IMR-90 (cell line): ENCODE data around the gene PARD3. TPM values are rescaled to one million over a fixed set of nuclear protein-coding genes. Genes with fewer than 3 reads are reported as not detected.
A peak's percentile ranks its signal among the peaks of the same experiment; 100 is the strongest.

Experiments
- ATAC-seq: fragments of 200-7000 bp; cut with Tn5 transposase; 2 replicates; pipeline ENCODE4 v1.9.1; 2020; ENCODE audit warnings: low read depth, mild to moderate bottlenecking, moderate library complexity
- BruUV-seq: library from RNA; stranded (reverse); fragments of 400-500 nt; replicated peaks from 2 replicates; lab custom pipeline; 2021; lab: Mats Ljungman, UMichigan
- CTCF ChIA-PET: fragments of 300-600 bp; formaldehyde crosslinking; extraction: SDS; loops from one replicate; lab custom pipeline; 2021; ENCODE audit warnings: antibody characterized with exemption; lab: Yijun Ruan, JAX
- POLR2A ChIA-PET: fragments of 300-600 bp; sonication (Branson Sonifier 250); formaldehyde crosslinking; loops from one replicate; lab custom pipeline; 2022; ENCODE audit warnings: antibody characterized with exemption; ENCODE audit not compliant: unreplicated experiment; lab: Charles Lee
- DNase-seq: peaks from one replicate; pipeline ENCODE4 v3.0.0; 2013
- H2AFZ ChIP-seq: replicated peaks from 2 replicates; pipeline ENCODE3; 2013; ENCODE audit warnings: low read length, mild to moderate bottlenecking; ENCODE audit not compliant: poor library complexity
- H2AK5ac ChIP-seq: 2 replicates; pipeline ENCODE4 v1.6.1; 2013; ENCODE audit warnings: low read depth, low read length, inconsistent platforms
- H2AK9ac ChIP-seq: replicated peaks from 2 replicates; pipeline ENCODE3; 2013; ENCODE audit warnings: mild to moderate bottlenecking, low read depth, low read length, moderate library complexity; ENCODE audit not compliant: poor library complexity
- H2BK120ac ChIP-seq: 2 replicates; pipeline ENCODE4 v1.6.1; 2013; ENCODE audit warnings: low read depth, low read length, inconsistent platforms
- H2BK15ac ChIP-seq: 3 replicates; pipeline ENCODE4 v1.6.1; 2013; ENCODE audit warnings: low read depth, low read length, inconsistent platforms
- H2BK20ac ChIP-seq: 2 replicates; pipeline ENCODE4 v1.6.1; 2013; ENCODE audit warnings: low read depth, mild to moderate bottlenecking, inconsistent platforms, low read length, moderate library complexity
- H2BK5ac ChIP-seq: 2 replicates; pipeline ENCODE4 v1.6.1; 2013; ENCODE audit warnings: mild to moderate bottlenecking, low read depth, low read length, inconsistent platforms; ENCODE audit not compliant: poor library complexity, severe bottlenecking
- H3K14ac ChIP-seq: replicated peaks from 2 replicates; pipeline ENCODE4 v1.6.1; 2013; ENCODE audit warnings: low read depth, low read length, inconsistent platforms
- H3K18ac ChIP-seq: 2 replicates; pipeline ENCODE4 v1.6.1; 2013; ENCODE audit warnings: low read depth, low read length, control low read depth
- H3K23ac ChIP-seq: 2 replicates; pipeline ENCODE4 v1.6.1; 2013; ENCODE audit warnings: low read depth, low read length, inconsistent platforms
- H3K27ac ChIP-seq: 2 replicates; pipeline ENCODE4 v1.5.1; 2013; ENCODE audit warnings: mild to moderate bottlenecking, control low read depth, low read length; ENCODE audit not compliant: insufficient read depth
- H3K27me3 ChIP-seq: 2 replicates; pipeline ENCODE4 v1.6.1; 2013; ENCODE audit warnings: low read length; ENCODE audit not compliant: control insufficient read depth, insufficient read depth
- H3K36me3 ChIP-seq: 2 replicates; pipeline ENCODE4 v1.6.1; 2013; ENCODE audit warnings: low read length, mixed read lengths; ENCODE audit not compliant: control insufficient read depth, insufficient read depth
- H3K4ac ChIP-seq: 2 replicates; pipeline ENCODE4 v1.6.1; 2013; ENCODE audit warnings: low read depth, low read length, inconsistent platforms
- H3K4me1 ChIP-seq: 2 replicates; pipeline ENCODE4 v1.6.1; 2013; ENCODE audit warnings: low read length, mixed read lengths; ENCODE audit not compliant: control insufficient read depth, insufficient read depth
- H3K4me2 ChIP-seq: 2 replicates; pipeline ENCODE4 v1.6.1; 2013; ENCODE audit warnings: low read depth, mild to moderate bottlenecking, control low read depth, low read length, moderate library complexity
- H3K4me3 ChIP-seq: 2 replicates; pipeline ENCODE4 v1.5.1; 2013; ENCODE audit warnings: low read depth, mild to moderate bottlenecking, control low read depth, low read length, moderate library complexity; ENCODE audit not compliant: insufficient read depth
- H3K56ac ChIP-seq: 2 replicates; pipeline ENCODE4 v1.6.1; 2013; ENCODE audit warnings: low read length, inconsistent platforms; ENCODE audit not compliant: insufficient read depth; ENCODE audit errors: extremely low read depth
- H3K79me1 ChIP-seq, 2 experiments: 2 replicates each; pipeline ENCODE4 v1.6.1; 2013; ENCODE audit warnings: low read length in 2 of 2, inconsistent platforms in 1 of 2, low read depth in 1 of 2
- H3K9ac ChIP-seq: 2 replicates; pipeline ENCODE4 v1.6.1; 2013; ENCODE audit warnings: low read depth, low read length, control low read depth
- H3K9me1 ChIP-seq: 2 replicates; pipeline ENCODE4 v1.6.1; 2013; ENCODE audit warnings: low read length, inconsistent platforms; ENCODE audit not compliant: insufficient read depth
- H3K9me3 ChIP-seq: 2 replicates; pipeline ENCODE4 v1.6.1; 2013; ENCODE audit warnings: low read length; ENCODE audit not compliant: control insufficient read depth, insufficient read depth
- H4K20me1 ChIP-seq: 2 replicates; pipeline ENCODE4 v1.6.1; 2013; ENCODE audit warnings: low read length, inconsistent platforms; ENCODE audit not compliant: insufficient read depth
- H4K5ac ChIP-seq: 2 replicates; pipeline ENCODE4 v1.6.1; 2013; ENCODE audit warnings: mild to moderate bottlenecking, low read depth, low read length, control low read depth
- H4K8ac ChIP-seq, 2 experiments: 2 replicates each; pipeline ENCODE4 v1.6.1; 2013; ENCODE audit warnings: low read depth in 2 of 2, low read length in 2 of 2, control low read depth in 1 of 2, inconsistent platforms in 1 of 2
- H4K91ac ChIP-seq: 2 replicates; pipeline ENCODE4 v1.6.1; 2013; ENCODE audit warnings: low read depth, low read length, inconsistent platforms; ENCODE audit not compliant: insufficient read depth
- BHLHE40 ChIP-seq: fragments of 150-350 bp; IDR thresholded peaks from 2 replicates; pipeline ENCODE4 v1.6.1; 2016; ENCODE audit warnings: mild to moderate bottlenecking, low read depth, low read length
- CHD1 ChIP-seq: IDR thresholded peaks from 2 replicates; pipeline ENCODE4 v1.6.1; 2012; ENCODE audit warnings: low read depth, low read length, improper control_type of control experiment
- MAFK ChIP-seq: IDR thresholded peaks from 2 replicates; pipeline ENCODE4 v1.6.1; 2012; ENCODE audit warnings: low read depth, low read length, improper control_type of control experiment
- MAZ ChIP-seq: IDR thresholded peaks from 2 replicates; pipeline ENCODE4 v1.6.1; 2012; ENCODE audit warnings: low read depth, mild to moderate bottlenecking, low read length, improper control_type of control experiment, moderate library complexity, borderline replicate concordance
- POLR2A ChIP-seq: IDR thresholded peaks from 2 replicates; pipeline ENCODE4 v1.6.1; 2012; ENCODE audit warnings: mild to moderate bottlenecking, low read depth, low read length
- RAD21 ChIP-seq: IDR thresholded peaks from 2 replicates; pipeline ENCODE4 v1.6.1; 2012; ENCODE audit warnings: low read length, improper control_type of control experiment
- RCOR1 ChIP-seq: IDR thresholded peaks from 2 replicates; pipeline ENCODE4 v1.6.1; 2012; ENCODE audit warnings: mild to moderate bottlenecking, low read length, improper control_type of control experiment; ENCODE audit not compliant: insufficient replicate concordance
- RFX5 ChIP-seq: IDR thresholded peaks from 2 replicates; pipeline ENCODE4 v1.8.0; 2012; ENCODE audit warnings: low read depth, mild to moderate bottlenecking, low read length, moderate library complexity
- SMC3 ChIP-seq: fragments of 150-350 bp; IDR thresholded peaks from 2 replicates; pipeline ENCODE4 v1.6.1; 2016; ENCODE audit warnings: low read depth, mild to moderate bottlenecking, antibody characterized with exemption, low read length, moderate library complexity
- whole genome bisulfite sequencing, 2 experiments: methylation state at CpG; one replicate each; pipeline versions ENCODE4 v1.1.5 to v1.1.7; 2013; ENCODE audit warnings: missing lambda C conversion rate in 2 of 2; ENCODE audit not compliant: insufficient read length in 1 of 2; ENCODE audit errors: extremely low coverage in 2 of 2; 5-methylcytosine and 5-hydroxymethylcytosine counted together
- dilution Hi-C: fragments of 300-500 bp; cut with HindIII; formaldehyde crosslinking; loops from one replicate; pipeline ENCODE4 v1.14.3; 2018; ENCODE audit warnings: low sequenced_read_pairs; ENCODE audit not compliant: unreplicated experiment
- in situ Hi-C: fragments of 300-500 bp; cut with MboI; formaldehyde crosslinking; loops from 3 replicates; pipeline ENCODE4 v1.14.3; 2019; ENCODE audit warnings: low sequenced_read_pairs, inconsistent platforms, mixed read lengths
- intact Hi-C: fragments of 100-400 bp; cut with micrococcal nuclease; formaldehyde crosslinking; loops from 2 replicates; pipeline ENCODE4 v1.10.0; 2022
- polyA plus RNA-seq, 3 experiments: library from polyadenylated mRNA; depleted of rRNA; stranded (reverse); fragments of >200 nt; gene quantifications; 2 replicates each; pipeline ENCODE4 v1.2.3, GENCODE V29; 2012; ENCODE audit warnings: low replicate concordance in 1 of 3
- total RNA-seq: library from RNA; depleted of rRNA; stranded (reverse); fragments of >200 nt; gene quantifications from 2 replicates; pipeline ENCODE4 v1.2.3, GENCODE V29; 2012
- TF ChIP-seq, protein P1 (sequence below): conservative IDR thresholded peaks from 2 replicates; pipeline ENCODE4 v1.5.1; 2012; ENCODE audit warnings: mild to moderate bottlenecking, low read depth, low read length, improper control_type of control experiment
- TF ChIP-seq, protein P2 (sequence below): fragments of 150-350 bp; IDR thresholded peaks from 2 replicates; pipeline ENCODE4 v1.6.1; 2016; ENCODE audit warnings: low read depth, mild to moderate bottlenecking, low read length, moderate library complexity, borderline replicate concordance
- TF ChIP-seq, protein P3 (sequence below): fragments of 150-350 bp; IDR thresholded peaks from 2 replicates; pipeline ENCODE4 v1.6.1; 2017; ENCODE audit warnings: mild to moderate bottlenecking, antibody characterized with exemption, low read length, low read depth

Gene PARD3
- total and polyA plus RNA-seq, 2 of the 4 experiments (the other 2 are of a cell fraction) = 14.6 to 37.5 TPM

GRCh38 chr10:34292194-34292565 is 522.9 kb downstream of the PARD3 start:
- dilution Hi-C loops (no loop called here), intact Hi-C loops (loop anchor here (5.0 kb wide), 1 partner anchor 960 kb away; the partner anchor contains the start of gene NRP1), in situ Hi-C loops (no loop called here)
- CTCF ChIA-PET = no interaction called here
- Histone ChIP-seq H4K20me1 (no peaks in the 10 kb centered on the region), H4K5ac (no peak overlapping the region), H2BK20ac (peak overlapping the region; percentile 65; the same call in 1 of the 2 replicates), H2BK5ac (no peak overlapping the region), H4K8ac (0 out of 4 replicates have a peak overlapping the region, but pooled peaks of 1 of the 2 experiments have one; percentile 47), H3K18ac (peak overlapping the region; percentile 42; the same call in 1 of the 2 replicates), H2AFZ (no peak overlapping the region), H3K36me3 (no peaks in the 10 kb centered on the region), H2BK120ac (peak overlapping the region; percentile 27; the same call in 1 of the 2 replicates), H3K4me2 (no peak overlapping the region), H3K4me1 (peaks cover 11% of the 10 kb centered on the region; the same call in 1 of the 2 replicates), H2BK15ac (peak overlapping the region; percentile 62; the same call in 1 of the 3 replicates), H3K14ac (peak overlapping the region; percentile 64; the same call in 1 of the 2 replicates), H3K27me3 (no peaks in the 10 kb centered on the region), H3K4ac (peak overlapping the region; percentile 56; the same call in 1 of the 2 replicates), H3K79me1 (0 out of 4 replicates have a peak, but pooled peaks cover 0 to 2% of the 10 kb centered on the region in 2 experiments), H4K91ac (peak overlapping the region; percentile 23), H3K27ac (no peak overlapping the region), H2AK9ac (no peak overlapping the region), H3K9me1 (peaks cover 4% of the 10 kb centered on the region; the same call in 1 of the 2 replicates), H3K9ac (no peak overlapping the region), H3K56ac (no peak overlapping the region), H3K23ac (0 out of 2 replicates have a peak overlapping the region, but pooled peaks have one; percentile 56), H2AK5ac (peak overlapping the region; percentile 89), H3K4me3 (no peak overlapping the region), H3K9me3 (no peaks in the 10 kb centered on the region)
- no peak for ATAC-seq
- DNase-seq = no peak
- WGBS, 2 experiments = 71% methylated on average over 1 of the region's 4 CpGs; no CpG with 5 or more reads in 1 of the 2 experiments
- POLR2A ChIA-PET = no interaction called here
- TF ChIP-seq, protein P1, sequence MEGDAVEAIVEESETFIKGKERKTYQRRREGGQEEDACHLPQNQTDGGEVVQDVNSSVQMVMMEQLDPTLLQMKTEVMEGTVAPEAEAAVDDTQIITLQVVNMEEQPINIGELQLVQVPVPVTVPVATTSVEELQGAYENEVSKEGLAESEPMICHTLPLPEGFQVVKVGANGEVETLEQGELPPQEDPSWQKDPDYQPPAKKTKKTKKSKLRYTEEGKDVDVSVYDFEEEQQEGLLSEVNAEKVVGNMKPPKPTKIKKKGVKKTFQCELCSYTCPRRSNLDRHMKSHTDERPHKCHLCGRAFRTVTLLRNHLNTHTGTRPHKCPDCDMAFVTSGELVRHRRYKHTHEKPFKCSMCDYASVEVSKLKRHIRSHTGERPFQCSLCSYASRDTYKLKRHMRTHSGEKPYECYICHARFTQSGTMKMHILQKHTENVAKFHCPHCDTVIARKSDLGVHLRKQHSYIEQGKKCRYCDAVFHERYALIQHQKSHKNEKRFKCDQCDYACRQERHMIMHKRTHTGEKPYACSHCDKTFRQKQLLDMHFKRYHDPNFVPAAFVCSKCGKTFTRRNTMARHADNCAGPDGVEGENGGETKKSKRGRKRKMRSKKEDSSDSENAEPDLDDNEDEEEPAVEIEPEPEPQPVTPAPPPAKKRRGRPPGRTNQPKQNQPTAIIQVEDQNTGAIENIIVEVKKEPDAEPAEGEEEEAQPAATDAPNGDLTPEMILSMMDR = no peak
- TF ChIP-seq MAFK (no peak), MAZ (no peak), SMC3 (no peak), RCOR1 (no peak), CHD1 (no peak), RAD21 (no peak), POLR2A (no peak), RFX5 (no peak), BHLHE40 (no peak)
- TF ChIP-seq, protein P2, sequence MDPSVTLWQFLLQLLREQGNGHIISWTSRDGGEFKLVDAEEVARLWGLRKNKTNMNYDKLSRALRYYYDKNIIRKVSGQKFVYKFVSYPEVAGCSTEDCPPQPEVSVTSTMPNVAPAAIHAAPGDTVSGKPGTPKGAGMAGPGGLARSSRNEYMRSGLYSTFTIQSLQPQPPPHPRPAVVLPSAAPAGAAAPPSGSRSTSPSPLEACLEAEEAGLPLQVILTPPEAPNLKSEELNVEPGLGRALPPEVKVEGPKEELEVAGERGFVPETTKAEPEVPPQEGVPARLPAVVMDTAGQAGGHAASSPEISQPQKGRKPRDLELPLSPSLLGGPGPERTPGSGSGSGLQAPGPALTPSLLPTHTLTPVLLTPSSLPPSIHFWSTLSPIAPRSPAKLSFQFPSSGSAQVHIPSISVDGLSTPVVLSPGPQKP = no peak
- TF ChIP-seq, protein P3, sequence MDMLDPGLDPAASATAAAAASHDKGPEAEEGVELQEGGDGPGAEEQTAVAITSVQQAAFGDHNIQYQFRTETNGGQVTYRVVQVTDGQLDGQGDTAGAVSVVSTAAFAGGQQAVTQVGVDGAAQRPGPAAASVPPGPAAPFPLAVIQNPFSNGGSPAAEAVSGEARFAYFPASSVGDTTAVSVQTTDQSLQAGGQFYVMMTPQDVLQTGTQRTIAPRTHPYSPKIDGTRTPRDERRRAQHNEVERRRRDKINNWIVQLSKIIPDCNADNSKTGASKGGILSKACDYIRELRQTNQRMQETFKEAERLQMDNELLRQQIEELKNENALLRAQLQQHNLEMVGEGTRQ = no peak
- BruUV-seq = no TSS peak
